Hepatocyte (in vitro differentiated cells): ENCODE data around the gene CLK1.

Experiments used
- EZH2 ChIP-seq: fragments of 200-600 bp; sonication (generic); IDR thresholded peaks from 2 replicates; pipeline ENCODE4 v1.6.1; 2016; ENCODE audit warnings: antibody characterized with exemption, mild to moderate bottlenecking, borderline replicate concordance
- TF ChIP-seq, protein P1 (sequence below): fragments of 200-600 bp; sonication (generic); IDR thresholded peaks from 2 replicates; pipeline ENCODE4 v1.5.1; 2016; ENCODE audit warnings: antibody characterized with exemption, mild to moderate bottlenecking; ENCODE audit not compliant: poor library complexity

DNA sequence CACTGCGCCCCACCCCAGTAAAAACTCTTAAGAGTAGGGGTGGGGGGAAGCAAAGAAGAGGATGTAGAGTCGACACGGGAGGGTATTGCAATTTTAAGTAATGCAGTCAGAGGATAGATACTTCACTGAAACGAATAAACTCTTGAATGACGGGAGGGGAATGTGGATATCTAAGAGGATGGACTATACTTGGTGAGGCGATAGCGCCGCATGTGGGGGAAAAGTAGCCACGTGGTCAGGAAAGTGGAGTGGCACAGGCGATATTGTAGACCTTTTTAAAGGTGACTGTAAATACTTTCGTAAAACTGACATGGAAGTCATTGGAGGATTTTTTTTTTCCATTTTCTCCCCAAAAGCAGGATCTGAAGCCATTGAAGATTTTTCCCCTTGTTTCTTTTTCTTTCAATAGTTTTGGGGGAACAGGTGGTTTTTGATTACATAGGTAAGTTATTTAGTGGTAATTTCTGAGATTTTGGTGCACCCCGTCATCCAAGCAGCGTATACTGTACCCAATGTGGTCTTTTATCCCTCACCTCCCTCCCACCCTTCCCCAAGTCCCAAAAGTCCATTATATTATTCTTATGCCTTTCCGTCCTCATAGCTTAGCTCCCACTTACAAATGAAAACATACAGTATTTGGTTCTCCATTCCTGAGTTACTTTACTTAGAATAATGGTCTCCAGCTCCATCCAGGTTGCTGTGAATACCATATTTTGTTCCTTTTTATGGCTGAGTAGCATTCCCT, 13.8 kb downstream of the CLK1 start:
- TF ChIP-seq, protein P1, sequence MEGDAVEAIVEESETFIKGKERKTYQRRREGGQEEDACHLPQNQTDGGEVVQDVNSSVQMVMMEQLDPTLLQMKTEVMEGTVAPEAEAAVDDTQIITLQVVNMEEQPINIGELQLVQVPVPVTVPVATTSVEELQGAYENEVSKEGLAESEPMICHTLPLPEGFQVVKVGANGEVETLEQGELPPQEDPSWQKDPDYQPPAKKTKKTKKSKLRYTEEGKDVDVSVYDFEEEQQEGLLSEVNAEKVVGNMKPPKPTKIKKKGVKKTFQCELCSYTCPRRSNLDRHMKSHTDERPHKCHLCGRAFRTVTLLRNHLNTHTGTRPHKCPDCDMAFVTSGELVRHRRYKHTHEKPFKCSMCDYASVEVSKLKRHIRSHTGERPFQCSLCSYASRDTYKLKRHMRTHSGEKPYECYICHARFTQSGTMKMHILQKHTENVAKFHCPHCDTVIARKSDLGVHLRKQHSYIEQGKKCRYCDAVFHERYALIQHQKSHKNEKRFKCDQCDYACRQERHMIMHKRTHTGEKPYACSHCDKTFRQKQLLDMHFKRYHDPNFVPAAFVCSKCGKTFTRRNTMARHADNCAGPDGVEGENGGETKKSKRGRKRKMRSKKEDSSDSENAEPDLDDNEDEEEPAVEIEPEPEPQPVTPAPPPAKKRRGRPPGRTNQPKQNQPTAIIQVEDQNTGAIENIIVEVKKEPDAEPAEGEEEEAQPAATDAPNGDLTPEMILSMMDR, result no peak
- TF ChIP-seq EZH2, result no peak
